ENCODE results near the gene MED16. TPM values are rescaled to one million over a fixed set of nuclear protein-coding genes. Genes with fewer than 3 reads are reported as not detected.
"Not testable (repeated sequence)": the region's sequence is repeated elsewhere in the genome, so short reads cannot be mapped to it uniquely, and the experiment has no call there.

MED16 gene
- total RNA-seq, 4 donors from 2014 or later = 58.1 to 158 (median 78.4) TPM

GRCh38 chr19:896999-897398 is 4.0 kb upstream of the MED16 start:
- 90 to 96% methylated on average over 5 to 11 of the region's 11 CpGs for WGBS, 2 donors (ENCODE audit: low coverage in 1 of 2)

DNA sequence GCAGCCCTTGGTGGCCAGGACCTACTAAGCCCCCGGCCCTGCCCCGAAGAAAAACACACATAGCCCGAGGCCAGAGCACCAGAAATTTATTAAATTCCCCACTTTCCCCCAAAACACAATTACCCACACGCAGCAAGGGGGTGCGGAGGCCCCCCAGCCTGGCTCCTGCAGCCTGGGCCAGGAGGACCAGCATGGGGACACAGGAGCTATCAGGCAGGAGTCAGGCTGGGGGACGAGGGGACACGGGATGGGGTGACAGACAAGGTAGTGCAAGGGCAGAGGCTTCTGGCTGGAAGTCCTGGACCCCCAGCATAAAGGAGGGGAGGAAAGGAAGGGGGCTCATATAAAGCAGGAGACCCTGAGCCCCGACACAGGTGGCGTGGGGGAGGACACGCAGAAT is 3.4 kb upstream of the MED16 start:
- no peak for DNase-seq
- H3K4me3 ChIP-seq = no peak overlapping the region
- no peaks in the 10 kb centered on the region for H3K27me3 ChIP-seq
- TF ChIP-seq POLR2AphosphoS5 (IDR thresholded peaks at IDR 0.05) (no peak), POLR2A (IDR thresholded peaks at IDR 0.05) (no peak), EP300 (IDR thresholded peaks at IDR 0.05; ENCODE audit: low read depth) (no peak)
- TF ChIP-seq, protein P1, sequence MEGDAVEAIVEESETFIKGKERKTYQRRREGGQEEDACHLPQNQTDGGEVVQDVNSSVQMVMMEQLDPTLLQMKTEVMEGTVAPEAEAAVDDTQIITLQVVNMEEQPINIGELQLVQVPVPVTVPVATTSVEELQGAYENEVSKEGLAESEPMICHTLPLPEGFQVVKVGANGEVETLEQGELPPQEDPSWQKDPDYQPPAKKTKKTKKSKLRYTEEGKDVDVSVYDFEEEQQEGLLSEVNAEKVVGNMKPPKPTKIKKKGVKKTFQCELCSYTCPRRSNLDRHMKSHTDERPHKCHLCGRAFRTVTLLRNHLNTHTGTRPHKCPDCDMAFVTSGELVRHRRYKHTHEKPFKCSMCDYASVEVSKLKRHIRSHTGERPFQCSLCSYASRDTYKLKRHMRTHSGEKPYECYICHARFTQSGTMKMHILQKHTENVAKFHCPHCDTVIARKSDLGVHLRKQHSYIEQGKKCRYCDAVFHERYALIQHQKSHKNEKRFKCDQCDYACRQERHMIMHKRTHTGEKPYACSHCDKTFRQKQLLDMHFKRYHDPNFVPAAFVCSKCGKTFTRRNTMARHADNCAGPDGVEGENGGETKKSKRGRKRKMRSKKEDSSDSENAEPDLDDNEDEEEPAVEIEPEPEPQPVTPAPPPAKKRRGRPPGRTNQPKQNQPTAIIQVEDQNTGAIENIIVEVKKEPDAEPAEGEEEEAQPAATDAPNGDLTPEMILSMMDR (IDR thresholded peaks at IDR 0.05) = no peak
- in situ Hi-C loops (cut with MboI; ENCODE audit: low pct_ligation_motif_present in 1 of 4, low pct_unique_long_range_greater_than_20kb in 1 of 4, low sequenced_read_pairs in 3 of 4) (no loop called here), intact Hi-C loops (cut with DNase I; ENCODE audit: low total_unique reads) (no loop called here)
- H3K9me3 ChIP-seq = no peaks in the 10 kb centered on the region
- H3K4me1 ChIP-seq = peaks cover 0 to 12% (median 10%) of the 10 kb centered on the region in 4 donors
- H3K27ac ChIP-seq = no peak overlapping the region
- 91% methylated on average over 10 of the region's 10 CpGs; no CpG with 5 or more reads in 1 of the 2 donors for WGBS, 2 donors (ENCODE audit: low coverage in 1 of 2)
- no peaks in the 10 kb centered on the region for H3K36me3 ChIP-seq

More at GRCh38 chr19:896999-897398, 4.0 kb upstream of the MED16 start:
- TF ChIP-seq POLR2AphosphoS5 (IDR thresholded peaks at IDR 0.05) = no peak
- TF ChIP-seq, protein P1 (IDR thresholded peaks at IDR 0.05) = no peak
- no peak for TF ChIP-seq EP300 (IDR thresholded peaks at IDR 0.05; ENCODE audit: low read depth)
- no peak for TF ChIP-seq POLR2A (IDR thresholded peaks at IDR 0.05)
- H3K27ac ChIP-seq = no peak overlapping the region
- no peak for DNase-seq
- intact Hi-C loops (cut with DNase I; ENCODE audit: low total_unique reads) (no loop called here), in situ Hi-C loops (cut with MboI; ENCODE audit: low pct_ligation_motif_present in 1 of 4, low pct_unique_long_range_greater_than_20kb in 1 of 4, low sequenced_read_pairs in 3 of 4) (no loop called here)
- peaks cover 0 to 9% (median 6%) of the 10 kb centered on the region in 4 donors for H3K4me1 ChIP-seq
- H3K4me3 ChIP-seq = no peak overlapping the region
- no peaks in the 10 kb centered on the region for H3K27me3 ChIP-seq
- no peaks in the 10 kb centered on the region for H3K9me3 ChIP-seq
- no peaks in the 10 kb centered on the region for H3K36me3 ChIP-seq

GRCh38 chr19:892243-892893 is 619 bp downstream of the MED16 start:
- no peaks in the 10 kb centered on the region for H3K27me3 ChIP-seq
- no peaks in the 10 kb centered on the region for H3K9me3 ChIP-seq
- peaks cover 0 to 16% (median 12%) of the 10 kb centered on the region in 4 donors for H3K4me1 ChIP-seq
- peaks cover 0 to 9% (median 3%) of the 10 kb centered on the region in 4 donors for H3K36me3 ChIP-seq
- TF ChIP-seq EP300 (IDR thresholded peaks at IDR 0.05; ENCODE audit: low read depth) (no peak), POLR2AphosphoS5 (IDR thresholded peaks at IDR 0.05) (no peak), POLR2A (IDR thresholded peaks at IDR 0.05) (no peak)
- TF ChIP-seq, protein P1 (IDR thresholded peaks at IDR 0.05) = no peak
- peak; percentile 44 for DNase-seq
- peak overlapping the region; percentile 52 to 92 (median 90) for H3K4me3 ChIP-seq
- H3K27ac ChIP-seq = peak overlapping the region; percentile 87 to 95 (median 94)
- in situ Hi-C loops (cut with MboI; ENCODE audit: low pct_ligation_motif_present in 1 of 4, low pct_unique_long_range_greater_than_20kb in 1 of 4, low sequenced_read_pairs in 3 of 4) = no loop called here
- WGBS, 2 donors (ENCODE audit: low coverage in 1 of 2) = 0 to 3% methylated on average over 6 to 22 of the region's 27 CpGs
- intact Hi-C loops (cut with DNase I; ENCODE audit: low total_unique reads) = no loop called here

- H3K9me3 ChIP-seq; in situ Hi-C loops (cut with MboI; ENCODE audit: low pct_ligation_motif_present in 1 of 4, low pct_unique_long_range_greater_than_20kb in 1 of 4, low sequenced_read_pairs in 3 of 4); H3K27me3 ChIP-seq; intact Hi-C loops (cut with DNase I; ENCODE audit: low total_unique reads): not testable (repeated sequence)
- peak; percentile 85 for DNase-seq
- H3K27ac ChIP-seq = peak overlapping the region; percentile 87 to 95 (median 94)
- 33% methylated on average over 31 of the region's 50 CpGs; no CpG with 5 or more reads in 1 of the 2 donors for WGBS, 2 donors (ENCODE audit: low coverage in 1 of 2)
- peak overlapping the region in 3 of 4 donors; percentile 89 to 92 (median 90) for H3K4me3 ChIP-seq
- peaks cover 0 to 13% (median 4%) of the 10 kb centered on the region in 4 donors for H3K36me3 ChIP-seq
- TF ChIP-seq POLR2AphosphoS5 (IDR thresholded peaks at IDR 0.05) = peak in 1 of 3 donors; percentile 11
- peaks cover 0 to 16% (median 12%) of the 10 kb centered on the region in 4 donors for H3K4me1 ChIP-seq
Measured at GRCh38 chr19:891421-892200, 1.4 kb downstream of the MED16 start.

All from transverse colon (tissue), 4 donors.